HG03354 (cell line): ENCODE data around the gene ELF4.
"Not testable (repeated sequence)": the region's sequence is repeated elsewhere in the genome, so short reads cannot be mapped to it uniquely, and the experiment has no call there.

ENCODE experiments used
- ATAC-seq: cut with Tn5 transposase; IDR thresholded peaks from one replicate; pipeline ENCODE4 v1.9.1; 2021; ENCODE audit warnings: mild to moderate bottlenecking; ENCODE audit not compliant: unreplicated experiment, poor library complexity, severe bottlenecking

Gene ELF4

GRCh38 chrX:130117166-130117565 is 6.9 kb upstream of the ELF4 start:
- no peak for ATAC-seq

- ATAC-seq: not testable (repeated sequence)
These were observed 5.0 kb upstream of the ELF4 start for GRCh38 chrX:130115119-130115885.

DNA sequence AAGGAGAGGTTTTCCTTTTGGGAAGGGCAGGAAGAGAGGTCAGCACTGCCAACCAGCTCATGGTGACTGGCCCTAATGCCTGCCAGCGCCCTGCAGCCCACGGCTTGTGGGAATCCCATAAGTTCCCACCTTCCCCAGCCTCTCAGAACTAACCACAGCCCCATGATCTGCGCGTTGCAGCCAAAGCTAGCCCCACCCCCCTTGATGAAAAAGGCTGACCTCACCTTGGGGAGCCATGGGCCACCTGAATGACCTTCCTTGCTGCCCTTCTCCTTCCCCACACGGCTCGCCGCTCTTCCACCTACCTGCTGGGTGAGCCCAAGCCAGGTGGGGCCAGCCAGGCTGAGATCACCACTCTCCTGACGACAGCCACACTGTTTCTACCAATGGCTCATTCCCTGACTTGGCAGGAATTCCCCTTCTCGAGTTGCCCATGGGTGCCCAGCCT is 3.9 kb upstream of the ELF4 start:
- ATAC-seq: no peak

GRCh38 chrX:130111220-130112154 is 1.2 kb upstream of the ELF4 start:
- no peak for ATAC-seq

GRCh38 chrX:130109429-130110378 is 593 bp downstream of the ELF4 start:
- ATAC-seq: peak; percentile 28

DNA sequence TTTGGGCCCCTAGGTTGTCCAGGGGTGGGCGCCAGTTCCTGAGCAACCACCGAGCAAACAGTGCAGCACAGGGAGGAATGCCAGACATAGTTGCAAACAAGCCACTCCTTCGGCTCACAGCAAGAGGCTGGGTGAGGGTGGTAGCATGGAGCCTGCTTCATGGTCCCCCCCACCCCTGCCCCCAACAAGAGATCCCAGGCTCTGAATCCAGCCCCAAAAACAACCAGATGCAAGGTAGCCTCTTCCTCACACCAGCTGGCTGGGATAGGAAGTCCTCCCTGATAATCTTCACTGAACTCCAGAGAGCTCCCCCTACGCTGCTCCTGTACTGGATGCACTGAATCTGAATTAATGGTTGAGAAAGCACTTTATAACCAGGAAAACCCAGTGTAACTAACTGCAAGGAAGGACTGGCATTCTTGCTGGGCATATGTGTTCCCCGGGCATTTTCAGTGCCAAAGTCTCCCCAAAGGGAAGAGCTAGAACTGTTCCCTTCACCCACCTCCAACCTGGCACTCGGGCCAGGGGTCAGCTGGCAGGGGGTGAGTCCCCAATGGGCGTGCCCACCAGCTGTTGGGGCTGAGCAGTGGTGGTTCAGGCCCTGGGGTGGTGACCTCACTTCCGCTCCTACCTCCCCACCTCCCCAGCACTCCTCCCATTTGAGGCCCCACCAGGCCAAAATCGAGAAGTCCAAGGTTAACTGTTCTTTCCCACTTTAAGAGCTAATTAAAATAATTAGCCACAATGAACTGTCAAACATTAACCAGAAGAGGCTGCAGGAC is 1.5 kb downstream of the ELF4 start:
- peak; percentile 71 for ATAC-seq

DNA sequence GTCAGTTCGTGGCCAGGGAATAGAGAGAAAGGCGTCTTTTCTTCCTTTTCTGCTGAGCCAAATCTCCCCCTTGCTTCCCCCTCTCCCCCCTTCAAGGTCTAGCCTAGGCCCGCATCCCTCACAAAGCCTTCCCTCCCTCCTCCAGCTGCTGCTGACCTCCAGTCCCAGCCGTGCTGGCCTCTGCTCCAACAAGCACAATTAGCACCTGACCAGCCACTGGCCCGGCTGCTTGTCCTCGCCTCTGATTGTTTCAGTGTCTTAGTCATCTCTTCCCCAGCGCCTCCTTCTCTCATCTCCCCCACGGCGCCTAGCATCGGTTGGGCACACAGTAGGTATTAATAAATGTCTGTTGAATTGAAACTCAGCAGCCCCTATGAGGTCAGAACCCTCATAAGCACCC is 4.2 kb downstream of the ELF4 start:
- ATAC-seq: no peak

DNA sequence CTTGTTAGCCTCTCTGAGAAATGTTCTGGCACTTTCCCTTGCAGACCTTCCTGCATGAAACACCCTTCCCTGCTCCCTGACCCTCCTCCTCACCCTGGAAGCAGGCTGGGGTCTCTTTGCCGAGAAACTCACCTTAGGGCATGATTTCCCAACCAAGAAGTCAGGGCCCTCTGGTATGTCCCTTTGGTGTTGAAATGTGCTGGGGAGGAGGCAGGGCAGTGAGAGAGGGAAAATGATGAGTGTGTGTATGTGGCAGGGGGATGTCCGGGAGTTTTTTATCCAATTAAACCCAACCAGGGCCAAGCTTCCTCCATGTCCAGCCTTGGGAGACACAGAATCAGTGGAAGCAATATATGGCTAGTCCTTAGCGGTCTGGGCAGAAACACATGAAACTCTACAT is 5.1 kb downstream of the ELF4 start:
- ATAC-seq: no peak

DNA sequence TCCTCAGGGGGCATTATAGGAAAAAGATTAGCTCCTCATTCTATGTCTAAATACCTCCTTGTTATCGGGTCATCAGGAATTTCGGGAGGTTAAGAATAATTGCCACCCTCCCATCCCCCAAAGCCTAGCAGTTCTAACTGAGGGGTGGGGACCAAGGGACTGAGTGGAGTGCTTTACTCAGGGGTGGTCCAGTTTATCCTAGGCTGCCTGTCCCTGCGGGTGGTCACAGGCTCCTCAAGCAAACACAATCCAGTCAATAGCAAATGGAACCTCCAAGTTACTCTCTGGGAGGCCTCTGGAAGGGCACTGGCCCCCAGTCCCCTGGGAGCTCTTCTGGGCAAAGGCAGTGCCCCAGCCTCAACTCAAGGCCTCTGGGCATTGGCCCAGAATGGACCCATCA is 6.7 kb downstream of the ELF4 start:
- ATAC-seq: no peak

DNA sequence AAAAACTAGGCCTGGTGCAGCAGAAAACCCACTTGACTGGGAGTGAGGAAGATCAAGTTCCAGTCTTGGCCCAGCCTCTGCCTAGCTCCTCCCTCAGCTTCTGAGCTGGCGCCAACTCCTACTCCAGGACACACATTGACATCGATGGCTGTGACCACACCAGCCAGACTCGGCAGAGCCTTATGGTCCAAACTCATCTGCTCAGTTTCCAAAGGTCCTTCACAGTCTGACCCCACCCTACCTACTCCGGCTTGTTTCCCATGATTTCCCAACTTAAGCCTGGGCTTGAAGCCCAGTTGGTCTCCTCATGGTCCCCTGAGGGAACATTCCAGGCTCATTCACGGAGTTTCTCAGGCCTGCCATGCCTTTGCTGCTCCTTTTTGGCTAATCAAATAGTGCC is 10.1 kb downstream of the ELF4 start:
- no peak for ATAC-seq

- ATAC-seq: no peak
These were observed 12.1 kb downstream of the ELF4 start for GRCh38 chrX:130098210-130098552.

- no peak for ATAC-seq
These were observed 12.6 kb downstream of the ELF4 start for GRCh38 chrX:130097507-130098209.

- ATAC-seq: no peak
These were observed 14.9 kb downstream of the ELF4 start for GRCh38 chrX:130095249-130096030.

GRCh38 chrX:130094696-130095095 is 15.6 kb downstream of the ELF4 start:
- no peak for ATAC-seq

DNA sequence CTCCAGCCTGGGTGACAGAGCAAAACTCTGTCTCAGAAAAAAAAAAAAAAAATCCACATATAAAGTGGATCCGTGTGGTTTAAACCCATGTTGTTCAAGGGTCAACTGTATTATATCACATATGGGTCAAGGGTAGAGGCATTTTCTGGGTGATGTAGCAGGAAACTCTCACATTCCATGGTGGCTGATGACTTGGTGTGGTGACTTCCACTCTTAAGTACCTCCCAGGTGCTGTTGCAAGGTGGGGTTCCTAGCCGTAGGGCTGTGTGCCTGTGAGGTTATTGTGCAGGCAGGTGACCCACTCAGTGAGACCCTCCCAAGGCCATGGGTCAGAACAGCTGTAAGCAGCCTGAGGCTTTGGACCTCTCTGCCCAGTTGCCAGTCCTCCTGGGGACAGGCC is 17.0 kb downstream of the ELF4 start:
- no peak for ATAC-seq

DNA sequence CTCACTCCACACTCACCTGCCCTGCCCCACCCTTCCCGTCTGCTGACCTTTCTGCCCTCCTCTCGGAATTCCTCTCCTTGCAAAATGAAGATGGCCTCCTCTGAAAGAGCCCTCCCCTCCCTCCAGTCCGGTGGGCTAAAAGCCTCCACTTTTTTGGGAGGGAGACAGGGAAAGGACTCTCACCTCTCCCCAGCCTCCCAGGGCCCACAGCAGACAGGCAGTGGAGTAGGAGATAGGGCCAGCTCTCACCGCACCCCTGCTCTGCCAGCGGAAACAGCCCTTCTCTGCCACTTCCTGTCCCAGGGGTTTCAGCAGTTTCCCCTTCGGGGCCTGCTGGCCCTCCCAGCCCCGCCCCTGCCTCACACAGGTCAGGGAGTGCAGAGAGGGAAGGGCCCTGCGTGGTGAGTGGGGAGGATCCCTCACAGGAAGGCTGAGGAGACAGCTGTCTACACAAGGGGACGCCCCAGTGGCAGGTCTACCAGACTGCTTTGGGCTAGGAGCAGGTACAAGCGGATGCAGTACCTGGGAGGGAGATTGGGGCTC is 18.2 kb downstream of the ELF4 start:
- ATAC-seq: peak; percentile 99

GRCh38 chrX:130090364-130090763 is 19.9 kb downstream of the ELF4 start:
- no peak for ATAC-seq
